SJSA1 (cell line): Measurements from ENCODE around the gene RAD51AP2. TPM values are rescaled to one million over a fixed set of nuclear protein-coding genes. Genes with fewer than 3 reads are reported as not detected.
A peak's percentile ranks its signal among the peaks of the same experiment; 100 is the strongest.

Experiments
- DNase-seq, 2 experiments: peaks; one replicate each; pipeline ENCODE4 v3.0.0-alpha.2; 2015 to 2020; ENCODE audit warnings: low spot score in 2 of 2, low read depth in 1 of 2
- H3K27ac ChIP-seq: fragments of 250-450 bp; sonication (Bioruptor Pico); 2 replicates; pipeline ENCODE4 v1.5.1; 2020; ENCODE audit warnings: mild to moderate bottlenecking, moderate library complexity
- H3K27me3 ChIP-seq: fragments of 250-450 bp; sonication (Bioruptor Pico); replicated peaks from 2 replicates; pipeline ENCODE4 v1.5.1; 2020; ENCODE audit warnings: mild to moderate bottlenecking, moderate library complexity
- H3K36me3 ChIP-seq: fragments of 250-450 bp; sonication (Bioruptor Pico); 2 replicates; pipeline ENCODE4 v1.5.1; 2020; ENCODE audit warnings: mild to moderate bottlenecking
- H3K4me1 ChIP-seq: fragments of 250-450 bp; sonication (Bioruptor Pico); replicated peaks from 2 replicates; pipeline ENCODE4 v1.6.1; 2021; ENCODE audit warnings: mild to moderate bottlenecking
- H3K4me3 ChIP-seq: fragments of 250-450 bp; sonication (Bioruptor Pico); 2 replicates; pipeline ENCODE4 v1.5.1; 2020; ENCODE audit warnings: mild to moderate bottlenecking
- H3K9me3 ChIP-seq: fragments of 250-450 bp; sonication (Bioruptor Pico); replicated peaks from 2 replicates; pipeline ENCODE4 v1.5.1; 2020; ENCODE audit warnings: mild to moderate bottlenecking
- total RNA-seq: library from RNA; depleted of rRNA; stranded (reverse); fragments of >200 nt; shearing (Covaris generic); gene quantifications from 2 replicates; pipeline ENCODE4 v1.2.3, GENCODE V29; 2014; rRNA removed

RAD51AP2 gene
- total RNA-seq, 1 experiment from 2014 or later: not detected

DNA sequence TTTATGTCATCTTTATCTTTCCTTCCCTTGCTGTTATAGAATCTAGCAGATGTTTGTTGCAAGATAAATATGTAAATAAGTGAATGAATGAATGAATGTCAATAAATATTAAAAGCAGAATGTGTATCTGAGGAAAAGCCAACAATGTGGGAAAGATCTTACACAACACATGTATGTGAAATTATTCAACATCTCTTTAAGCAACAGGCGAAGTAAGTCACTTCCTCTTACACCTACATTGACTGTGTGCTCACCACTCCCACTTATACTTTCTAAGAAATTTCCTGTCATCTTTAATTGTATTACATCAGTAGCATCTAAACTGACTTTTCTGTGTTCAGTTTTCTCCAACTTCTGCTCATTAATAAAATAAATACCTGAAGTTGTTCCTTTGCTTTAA is 43.0 kb downstream of the RAD51AP2 start:
- peaks cover 4% of the 10 kb centered on the region for H3K4me1 ChIP-seq
- no peaks in the 10 kb centered on the region for H3K36me3 ChIP-seq
- no peak overlapping the region for H3K27ac ChIP-seq
- no peak for DNase-seq
- no peaks in the 10 kb centered on the region for H3K27me3 ChIP-seq
- no peak overlapping the region for H3K4me3 ChIP-seq
- H3K9me3 ChIP-seq: no peaks in the 10 kb centered on the region

GRCh38 chr2:17471979-17472378 is 46.3 kb downstream of the RAD51AP2 start:
- Histone ChIP-seq H3K9me3 (no peaks in the 10 kb centered on the region), H3K27me3 (no peaks in the 10 kb centered on the region), H3K4me1 (peaks cover 4% of the 10 kb centered on the region), H3K4me3 (no peak overlapping the region), H3K27ac (no peak overlapping the region), H3K36me3 (no peaks in the 10 kb centered on the region)
- DNase-seq: no peak

GRCh38 chr2:17470855-17471641 is 47.2 kb downstream of the RAD51AP2 start:
- DNase-seq: peak in 1 of 2 experiments; percentile 23
- H3K4me3 ChIP-seq: no peak overlapping the region
- H3K27ac ChIP-seq: no peak overlapping the region
- H3K4me1 ChIP-seq: peaks cover 4% of the 10 kb centered on the region
- no peaks in the 10 kb centered on the region for H3K27me3 ChIP-seq
- H3K36me3 ChIP-seq: no peaks in the 10 kb centered on the region
- H3K9me3 ChIP-seq: no peaks in the 10 kb centered on the region

GRCh38 chr2:17461087-17461475 is 57.2 kb downstream of the RAD51AP2 start:
- Histone ChIP-seq H3K9me3 (no peaks in the 10 kb centered on the region), H3K4me3 (no peak overlapping the region), H3K4me1 (no peaks in the 10 kb centered on the region), H3K27ac (no peak overlapping the region), H3K36me3 (no peaks in the 10 kb centered on the region), H3K27me3 (no peaks in the 10 kb centered on the region)
- DNase-seq: no peak

Other genes with a start within 250 kb of the RAD51AP2 start
- gene VSNL1, start 22.3 kb upstream of the RAD51AP2 start, total RNA-seq: 1.00 and 4.1 TPM in 2 replicates
- 35.8 and 52.2 TPM in 2 replicates for gene SMC6, start 235.4 kb upstream of the RAD51AP2 start, total RNA-seq
- gene GEN1, start 235.7 kb upstream of the RAD51AP2 start, total RNA-seq: 30.0 and 31.1 TPM in 2 replicates